GM12801 (cell line): ENCODE results near the gene CEACAM21.

Experiments
- TF ChIP-seq, protein P1 (sequence below): IDR thresholded peaks from one replicate; pipeline ENCODE4 v1.5.1; 2011; ENCODE audit warnings: control low read depth; ENCODE audit not compliant: insufficient read length; ENCODE audit errors: extremely low read depth

Gene CEACAM21

DNA sequence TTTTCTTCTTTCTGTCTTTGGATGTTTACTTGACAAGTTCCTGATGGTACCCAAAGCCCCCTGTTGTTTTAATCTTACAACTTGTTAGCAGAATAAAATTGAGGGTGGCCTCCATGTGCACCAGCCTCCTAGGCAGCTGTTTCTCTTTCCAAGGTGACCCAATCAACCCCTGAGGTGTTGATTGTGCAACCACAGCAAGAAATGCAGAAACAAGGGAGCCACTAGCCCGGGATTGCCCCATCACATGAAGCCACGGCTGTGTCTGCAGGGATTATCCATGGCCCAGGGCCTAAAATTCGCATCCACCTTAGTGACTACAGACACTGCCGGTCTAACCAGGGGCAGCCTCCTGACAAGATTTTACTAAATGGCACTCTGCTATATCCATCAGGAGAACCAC, 36.5 kb downstream of the CEACAM21 start:
- TF ChIP-seq, protein P1, sequence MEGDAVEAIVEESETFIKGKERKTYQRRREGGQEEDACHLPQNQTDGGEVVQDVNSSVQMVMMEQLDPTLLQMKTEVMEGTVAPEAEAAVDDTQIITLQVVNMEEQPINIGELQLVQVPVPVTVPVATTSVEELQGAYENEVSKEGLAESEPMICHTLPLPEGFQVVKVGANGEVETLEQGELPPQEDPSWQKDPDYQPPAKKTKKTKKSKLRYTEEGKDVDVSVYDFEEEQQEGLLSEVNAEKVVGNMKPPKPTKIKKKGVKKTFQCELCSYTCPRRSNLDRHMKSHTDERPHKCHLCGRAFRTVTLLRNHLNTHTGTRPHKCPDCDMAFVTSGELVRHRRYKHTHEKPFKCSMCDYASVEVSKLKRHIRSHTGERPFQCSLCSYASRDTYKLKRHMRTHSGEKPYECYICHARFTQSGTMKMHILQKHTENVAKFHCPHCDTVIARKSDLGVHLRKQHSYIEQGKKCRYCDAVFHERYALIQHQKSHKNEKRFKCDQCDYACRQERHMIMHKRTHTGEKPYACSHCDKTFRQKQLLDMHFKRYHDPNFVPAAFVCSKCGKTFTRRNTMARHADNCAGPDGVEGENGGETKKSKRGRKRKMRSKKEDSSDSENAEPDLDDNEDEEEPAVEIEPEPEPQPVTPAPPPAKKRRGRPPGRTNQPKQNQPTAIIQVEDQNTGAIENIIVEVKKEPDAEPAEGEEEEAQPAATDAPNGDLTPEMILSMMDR, result no peak

- TF ChIP-seq, protein P1, result no peak
Measured at GRCh38 chr19:41615207-41615606, 39.2 kb downstream of the CEACAM21 start.

DNA sequence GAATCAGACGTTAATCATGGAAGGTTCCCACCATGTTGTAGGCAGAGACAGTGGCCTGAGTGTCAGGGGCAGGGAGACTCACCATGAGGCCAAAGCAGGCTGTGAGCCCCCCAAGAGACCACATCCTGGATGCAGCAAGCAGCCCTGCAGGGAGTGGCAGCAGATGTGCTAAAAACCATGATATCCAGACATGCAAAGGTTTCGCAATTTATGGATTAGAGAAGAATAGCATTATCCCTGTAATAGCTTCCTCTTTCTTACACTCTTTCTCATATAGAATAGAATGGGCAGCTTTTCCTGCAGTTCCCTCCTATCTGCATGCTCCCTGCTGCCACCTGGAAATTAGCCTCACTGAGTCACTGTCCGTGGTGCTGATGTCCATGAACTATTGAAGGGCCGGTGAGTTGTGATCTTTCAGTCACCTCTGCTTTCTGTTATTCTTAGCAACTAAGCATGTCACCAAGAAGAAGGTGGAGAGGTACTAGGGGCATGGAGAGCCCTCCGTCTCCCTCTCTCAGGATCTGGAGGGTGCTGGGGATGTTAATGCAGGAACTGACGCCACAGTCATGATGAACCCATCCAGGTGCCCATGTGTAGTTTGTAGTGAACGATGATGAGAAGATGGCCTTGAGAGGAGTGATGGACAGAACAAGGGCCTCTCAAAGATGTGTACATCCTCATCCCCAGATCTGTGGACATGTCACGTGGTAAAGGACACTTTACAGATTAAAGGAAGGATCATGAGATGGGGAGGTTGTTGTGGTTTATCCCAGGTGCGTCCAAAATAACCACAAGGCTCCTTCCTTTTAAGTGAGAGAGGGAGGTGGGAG, 41.0 kb downstream of the CEACAM21 start:
- TF ChIP-seq, protein P1, result no peak

DNA sequence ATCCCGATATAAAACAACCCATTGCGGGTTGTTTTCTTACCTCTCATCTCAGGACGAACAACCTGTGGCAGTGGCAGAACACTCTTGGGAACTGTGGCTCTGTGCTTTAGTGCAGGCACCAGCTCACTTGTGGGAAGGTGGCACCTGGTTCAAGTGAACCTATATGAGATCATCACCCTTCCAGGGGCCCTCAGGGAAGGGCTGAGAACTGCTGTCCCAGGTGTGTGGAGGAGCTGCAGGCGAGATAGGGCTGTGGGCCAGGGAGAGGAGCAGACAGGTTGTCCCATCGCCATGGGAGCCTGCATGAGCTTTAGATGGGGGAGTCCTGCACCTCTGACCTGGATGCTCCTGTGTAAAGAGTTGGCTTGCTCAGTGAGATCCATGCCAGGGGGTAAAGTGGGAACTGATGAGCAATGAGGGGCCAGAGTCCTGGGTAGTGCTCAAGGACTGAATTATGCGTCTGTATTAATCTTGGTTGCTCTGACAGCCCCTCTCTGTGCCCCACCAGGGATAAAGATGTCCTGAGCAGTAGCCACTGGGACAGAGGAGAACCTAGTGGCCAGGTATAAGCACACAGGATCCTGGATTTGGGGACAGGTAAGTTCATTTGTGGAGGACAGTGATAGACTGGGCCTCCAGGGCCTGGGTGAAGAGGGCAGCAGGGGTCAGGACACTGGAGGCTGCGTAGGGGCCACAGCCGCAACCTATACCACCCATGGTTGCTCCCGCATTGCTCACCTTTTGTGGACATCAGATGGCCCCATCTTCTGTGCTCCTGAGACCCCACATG, 42.2 kb downstream of the CEACAM21 start:
- TF ChIP-seq, protein P1, result no peak

DNA sequence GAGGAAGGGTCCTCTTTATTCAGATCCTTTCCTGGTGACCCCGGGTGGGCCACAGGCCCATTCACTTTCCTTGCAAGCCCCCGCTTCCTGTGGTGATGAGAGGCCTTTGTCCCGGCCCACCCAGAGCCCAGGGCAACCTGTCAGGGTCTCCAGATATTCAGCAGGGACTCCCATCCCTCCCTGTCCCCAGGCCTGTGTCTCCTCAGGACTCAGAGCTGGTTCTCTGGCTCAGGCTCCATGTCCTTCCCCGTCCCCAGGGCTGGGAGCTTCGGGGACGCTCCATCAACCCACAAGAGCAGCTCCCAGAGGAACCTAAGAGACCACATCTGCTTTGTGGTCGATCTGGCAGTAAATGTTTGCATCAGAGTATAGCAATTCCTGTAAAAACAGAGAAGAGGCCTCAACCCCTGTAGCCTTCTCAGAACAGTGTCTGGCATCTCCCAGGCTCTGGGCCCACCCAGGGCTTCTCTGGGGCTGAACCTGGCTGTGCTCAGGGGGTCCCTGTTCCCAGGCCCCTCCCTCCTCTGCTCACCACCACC, 43.1 kb downstream of the CEACAM21 start:
- TF ChIP-seq, protein P1, result no peak

- TF ChIP-seq, protein P1, result no peak
Measured at GRCh38 chr19:41620171-41620570, 44.2 kb downstream of the CEACAM21 start.

DNA sequence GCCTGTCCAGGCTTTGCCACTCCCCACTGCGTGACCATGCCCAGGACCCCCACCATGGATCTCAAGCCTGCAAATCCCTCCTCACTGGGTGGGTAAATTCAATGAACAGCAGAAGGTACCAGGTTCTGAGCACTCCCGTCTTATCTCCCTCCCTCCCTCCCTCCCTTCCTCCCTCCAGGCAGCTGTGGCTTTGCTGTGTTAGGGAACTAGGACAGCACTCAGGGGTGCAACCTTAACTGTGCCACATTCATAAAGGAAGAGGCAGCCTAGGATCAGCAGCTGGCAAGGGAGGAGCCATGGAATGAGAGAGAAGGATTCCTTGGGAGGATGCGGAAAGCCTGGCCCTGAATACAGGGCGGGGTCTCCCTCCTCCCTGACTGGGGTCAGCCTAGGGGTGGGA, 45.3 kb downstream of the CEACAM21 start:
- TF ChIP-seq, protein P1, result no peak
